CD4-positive, alpha-beta T cell (primary cell): ENCODE results near the gene OSBPL5. TPM values are rescaled to one million over a fixed set of nuclear protein-coding genes. Genes with fewer than 3 reads are reported as not detected.

Experiments
- ATAC-seq: fragments of 200-7000 bp; cut with Tn5 transposase; one replicate; pipeline ENCODE4 v1.10.0; 2022; ENCODE audit warnings: mild to moderate bottlenecking; ENCODE audit not compliant: poor library complexity
- CTCF ChIA-PET: fragments of 350-600 bp; sonication (Branson Sonifier 250); formaldehyde crosslinking; loops from one replicate; lab custom pipeline; 2021; ENCODE audit warnings: antibody characterized with exemption, inconsistent platforms; lab: Charles Lee
- POLR2A ChIA-PET: fragments of 350-600 bp; sonication (Branson Sonifier 250); formaldehyde crosslinking; loops from one replicate; lab custom pipeline; 2021; ENCODE audit warnings: antibody characterized with exemption, inconsistent platforms; lab: Charles Lee
- DNase-seq, 14 experiments: peaks; one replicate each; pipeline ENCODE4 v3.0.0-alpha.2; 2013 to 2020; ENCODE audit warnings: mixed read lengths in 2 of 14
- H3K27ac ChIP-seq, 2 donors: one replicate each; pipeline versions ENCODE4 v1.5.1 to v1.7.0; 2013; ENCODE audit warnings: low read length in 2 of 2, low read depth in 1 of 2, mild to moderate bottlenecking in 1 of 2
- H3K27me3 ChIP-seq, 2 experiments: 1 replicate in 1 of 2; 2 replicates in 1 of 2; pipeline versions ENCODE4 v1.6.1 to v1.7.0; 2013; ENCODE audit warnings: low read length in 2 of 2, control low read depth in 1 of 2, mild to moderate bottlenecking in 1 of 2, moderate library complexity in 1 of 2; ENCODE audit not compliant: insufficient read depth in 2 of 2, control insufficient read depth in 1 of 2
- H3K36me3 ChIP-seq: one replicate; pipeline ENCODE4 v1.6.1; 2013; ENCODE audit warnings: low read length, control low read depth; ENCODE audit not compliant: insufficient read depth
- H3K4me1 ChIP-seq: one replicate; pipeline ENCODE4 v1.6.1; 2013; ENCODE audit warnings: low read length, control low read depth; ENCODE audit not compliant: insufficient read depth
- H3K4me3 ChIP-seq: one replicate; pipeline ENCODE4 v1.5.1; 2013; ENCODE audit warnings: mild to moderate bottlenecking, low read length, moderate library complexity
- H3K9me3 ChIP-seq, 2 experiments: 1 replicate in 1 of 2; 2 replicates in 1 of 2; pipeline versions ENCODE4 v1.6.1 to v1.7.0; 2013; ENCODE audit warnings: low read length in 2 of 2, mild to moderate bottlenecking in 2 of 2, control low read depth in 1 of 2, moderate library complexity in 1 of 2; ENCODE audit not compliant: control insufficient read depth in 1 of 2, insufficient read depth in 1 of 2
- H3K27ac Mint-ChIP-seq: one replicate; pipeline ENCODE4 v1.8.0; 2020; ENCODE audit warnings: mixed read lengths
- H3K27me3 Mint-ChIP-seq: one replicate; pipeline ENCODE4 v1.8.0; 2021; ENCODE audit warnings: mixed read lengths
- H3K36me3 Mint-ChIP-seq: one replicate; pipeline ENCODE4 v1.8.0; 2021; ENCODE audit warnings: low read depth, mixed read lengths
- H3K4me1 Mint-ChIP-seq: one replicate; pipeline ENCODE4 v1.8.0; 2021; ENCODE audit warnings: low read depth, mixed read lengths
- H3K4me3 Mint-ChIP-seq: one replicate; pipeline ENCODE4 v1.8.0; 2020; ENCODE audit warnings: mild to moderate bottlenecking, mixed read lengths
- H3K9me3 Mint-ChIP-seq: one replicate; pipeline ENCODE4 v1.8.0; 2020; ENCODE audit warnings: mixed read lengths
- intact Hi-C, 2 experiments: fragments of 100-400 bp; cut with DNase I in 1 of 2; cut with micrococcal nuclease in 1 of 2; formaldehyde crosslinking; loops; one replicate each; pipeline versions ENCODE4 v1.15.1 to v1.9.0; 2023 to 2025; cut with DNase I, micrococcal nuclease
- total RNA-seq, 174 experiments: library from RNA in 2 of 174; stranded (reverse) in 2 of 174; gene quantifications; one replicate each; pipeline ENCODE4 v1.2.3 and lab custom pipeline; 2021 to 2026
- TF ChIP-seq, protein P1 (sequence below): fragments of 200-600 bp; IDR thresholded peaks from one replicate; pipeline ENCODE4 v1.8.0; 2022; ENCODE audit warnings: antibody characterized with exemption, mild to moderate bottlenecking

OSBPL5 gene
- total RNA-seq, 2 experiments from 2014 or later, result 6.7 to 9.1 TPM

- no peaks in the 10 kb centered on the region for H3K4me1 ChIP-seq
- Mint-ChIP-seq H3K4me1 (no peaks in the 10 kb centered on the region), H3K9me3 (no peaks in the 10 kb centered on the region), H3K36me3 (no peaks in the 10 kb centered on the region), H3K27ac (no peak overlapping the region), H3K27me3 (peaks cover 27% of the 10 kb centered on the region), H3K4me3 (no peak overlapping the region)
- H3K36me3 ChIP-seq, result no peaks in the 10 kb centered on the region
- ChIA-PET POLR2A (no interaction called here), CTCF (no interaction called here)
- intact Hi-C loops, result no loop called here
- TF ChIP-seq, protein P1, sequence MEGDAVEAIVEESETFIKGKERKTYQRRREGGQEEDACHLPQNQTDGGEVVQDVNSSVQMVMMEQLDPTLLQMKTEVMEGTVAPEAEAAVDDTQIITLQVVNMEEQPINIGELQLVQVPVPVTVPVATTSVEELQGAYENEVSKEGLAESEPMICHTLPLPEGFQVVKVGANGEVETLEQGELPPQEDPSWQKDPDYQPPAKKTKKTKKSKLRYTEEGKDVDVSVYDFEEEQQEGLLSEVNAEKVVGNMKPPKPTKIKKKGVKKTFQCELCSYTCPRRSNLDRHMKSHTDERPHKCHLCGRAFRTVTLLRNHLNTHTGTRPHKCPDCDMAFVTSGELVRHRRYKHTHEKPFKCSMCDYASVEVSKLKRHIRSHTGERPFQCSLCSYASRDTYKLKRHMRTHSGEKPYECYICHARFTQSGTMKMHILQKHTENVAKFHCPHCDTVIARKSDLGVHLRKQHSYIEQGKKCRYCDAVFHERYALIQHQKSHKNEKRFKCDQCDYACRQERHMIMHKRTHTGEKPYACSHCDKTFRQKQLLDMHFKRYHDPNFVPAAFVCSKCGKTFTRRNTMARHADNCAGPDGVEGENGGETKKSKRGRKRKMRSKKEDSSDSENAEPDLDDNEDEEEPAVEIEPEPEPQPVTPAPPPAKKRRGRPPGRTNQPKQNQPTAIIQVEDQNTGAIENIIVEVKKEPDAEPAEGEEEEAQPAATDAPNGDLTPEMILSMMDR, result no peak
- H3K27me3 ChIP-seq, result peaks cover 21 to 23% of the 10 kb centered on the region in 2 experiments
- no peak overlapping the region for H3K27ac ChIP-seq
- H3K4me3 ChIP-seq, result no peak overlapping the region
- DNase-seq (no peak), ATAC-seq (no peak)
- peaks cover 0 to 23% of the 10 kb centered on the region in 2 experiments for H3K9me3 ChIP-seq
Measured at GRCh38 chr11:3201677-3202181, 36.6 kb upstream of the OSBPL5 start.

- TF ChIP-seq, protein P1, result no peak
- H3K36me3 ChIP-seq, result no peaks in the 10 kb centered on the region
- H3K27ac Mint-ChIP-seq, result no peak overlapping the region
- ChIA-PET POLR2A (no interaction called here), CTCF (no interaction called here)
- DNase-seq, result peak in 2 of 14 experiments; percentile 4 to 31
- intact Hi-C loops, result no loop called here
- H3K4me1 ChIP-seq, result no peaks in the 10 kb centered on the region
- no peak overlapping the region for H3K4me3 ChIP-seq
- peaks cover 27% of the 10 kb centered on the region for H3K27me3 Mint-ChIP-seq
- no peak overlapping the region for H3K27ac ChIP-seq
- no peak overlapping the region for H3K4me3 Mint-ChIP-seq
- H3K36me3 Mint-ChIP-seq, result no peaks in the 10 kb centered on the region
- no peak for ATAC-seq
- H3K27me3 ChIP-seq, result peaks cover 21 to 23% of the 10 kb centered on the region in 2 experiments
- H3K9me3 ChIP-seq, result peaks cover 0 to 21% of the 10 kb centered on the region in 2 experiments
- H3K4me1 Mint-ChIP-seq, result no peaks in the 10 kb centered on the region
- H3K9me3 Mint-ChIP-seq, result no peaks in the 10 kb centered on the region
Measured at GRCh38 chr11:3201112-3201581, 36.0 kb upstream of the OSBPL5 start.

GRCh38 chr11:3200388-3201111, 35.4 kb upstream of the OSBPL5 start:
- ChIA-PET POLR2A (no interaction called here), CTCF (no interaction called here)
- no peak for ATAC-seq
- Histone ChIP-seq H3K27me3 (peaks cover 21 to 23% of the 10 kb centered on the region in 2 experiments), H3K9me3 (peaks cover 0 to 19% of the 10 kb centered on the region in 2 experiments), H3K4me1 (no peaks in the 10 kb centered on the region), H3K36me3 (no peaks in the 10 kb centered on the region), H3K4me3 (no peak overlapping the region), H3K27ac (no peak overlapping the region)
- H3K4me1 Mint-ChIP-seq, result no peaks in the 10 kb centered on the region
- H3K27me3 Mint-ChIP-seq, result peaks cover 27% of the 10 kb centered on the region
- no peak overlapping the region for H3K4me3 Mint-ChIP-seq
- intact Hi-C loops, result no loop called here
- no peaks in the 10 kb centered on the region for H3K9me3 Mint-ChIP-seq
- TF ChIP-seq, protein P1, result no peak
- H3K36me3 Mint-ChIP-seq, result no peaks in the 10 kb centered on the region
- peak in 1 of 14 experiments; percentile 24 for DNase-seq
- H3K27ac Mint-ChIP-seq, result no peak overlapping the region
